IMR-90 (cell line): Measurements from ENCODE around the gene CIAO2B. TPM values are rescaled to one million over a fixed set of nuclear protein-coding genes. Genes with fewer than 3 reads are reported as not detected.

Experiments used
- ATAC-seq: fragments of 200-7000 bp; cut with Tn5 transposase; 2 replicates; pipeline ENCODE4 v1.9.1; 2020; ENCODE audit warnings: low read depth, mild to moderate bottlenecking, moderate library complexity
- BruUV-seq: library from RNA; stranded (reverse); fragments of 400-500 nt; replicated peaks from 2 replicates; lab custom pipeline; 2021; lab: Mats Ljungman, UMichigan
- CTCF ChIA-PET: fragments of 300-600 bp; formaldehyde crosslinking; extraction: SDS; loops from one replicate; lab custom pipeline; 2021; ENCODE audit warnings: antibody characterized with exemption; lab: Yijun Ruan, JAX
- POLR2A ChIA-PET: fragments of 300-600 bp; sonication (Branson Sonifier 250); formaldehyde crosslinking; loops from one replicate; lab custom pipeline; 2022; ENCODE audit warnings: antibody characterized with exemption; ENCODE audit not compliant: unreplicated experiment; lab: Charles Lee
- DNase-seq: peaks from one replicate; pipeline ENCODE4 v3.0.0; 2013
- H2AFZ ChIP-seq: replicated peaks from 2 replicates; pipeline ENCODE3; 2013; ENCODE audit warnings: low read length, mild to moderate bottlenecking; ENCODE audit not compliant: poor library complexity
- H2AK5ac ChIP-seq: 2 replicates; pipeline ENCODE4 v1.6.1; 2013; ENCODE audit warnings: low read depth, low read length, inconsistent platforms
- H2AK9ac ChIP-seq: replicated peaks from 2 replicates; pipeline ENCODE3; 2013; ENCODE audit warnings: mild to moderate bottlenecking, low read depth, low read length, moderate library complexity; ENCODE audit not compliant: poor library complexity
- H2BK120ac ChIP-seq: 2 replicates; pipeline ENCODE4 v1.6.1; 2013; ENCODE audit warnings: low read depth, low read length, inconsistent platforms
- H2BK15ac ChIP-seq: 3 replicates; pipeline ENCODE4 v1.6.1; 2013; ENCODE audit warnings: low read depth, low read length, inconsistent platforms
- H2BK20ac ChIP-seq: 2 replicates; pipeline ENCODE4 v1.6.1; 2013; ENCODE audit warnings: low read depth, mild to moderate bottlenecking, inconsistent platforms, low read length, moderate library complexity
- H2BK5ac ChIP-seq: 2 replicates; pipeline ENCODE4 v1.6.1; 2013; ENCODE audit warnings: mild to moderate bottlenecking, low read depth, low read length, inconsistent platforms; ENCODE audit not compliant: poor library complexity, severe bottlenecking
- H3K14ac ChIP-seq: replicated peaks from 2 replicates; pipeline ENCODE4 v1.6.1; 2013; ENCODE audit warnings: low read depth, low read length, inconsistent platforms
- H3K18ac ChIP-seq: 2 replicates; pipeline ENCODE4 v1.6.1; 2013; ENCODE audit warnings: low read depth, low read length, control low read depth
- H3K23ac ChIP-seq: 2 replicates; pipeline ENCODE4 v1.6.1; 2013; ENCODE audit warnings: low read depth, low read length, inconsistent platforms
- H3K27ac ChIP-seq: 2 replicates; pipeline ENCODE4 v1.5.1; 2013; ENCODE audit warnings: mild to moderate bottlenecking, control low read depth, low read length; ENCODE audit not compliant: insufficient read depth
- H3K27me3 ChIP-seq: 2 replicates; pipeline ENCODE4 v1.6.1; 2013; ENCODE audit warnings: low read length; ENCODE audit not compliant: control insufficient read depth, insufficient read depth
- H3K36me3 ChIP-seq: 2 replicates; pipeline ENCODE4 v1.6.1; 2013; ENCODE audit warnings: low read length, mixed read lengths; ENCODE audit not compliant: control insufficient read depth, insufficient read depth
- H3K4ac ChIP-seq: 2 replicates; pipeline ENCODE4 v1.6.1; 2013; ENCODE audit warnings: low read depth, low read length, inconsistent platforms
- H3K4me1 ChIP-seq: 2 replicates; pipeline ENCODE4 v1.6.1; 2013; ENCODE audit warnings: low read length, mixed read lengths; ENCODE audit not compliant: control insufficient read depth, insufficient read depth
- H3K4me2 ChIP-seq: 2 replicates; pipeline ENCODE4 v1.6.1; 2013; ENCODE audit warnings: low read depth, mild to moderate bottlenecking, control low read depth, low read length, moderate library complexity
- H3K4me3 ChIP-seq: 2 replicates; pipeline ENCODE4 v1.5.1; 2013; ENCODE audit warnings: low read depth, mild to moderate bottlenecking, control low read depth, low read length, moderate library complexity; ENCODE audit not compliant: insufficient read depth
- H3K56ac ChIP-seq: 2 replicates; pipeline ENCODE4 v1.6.1; 2013; ENCODE audit warnings: low read length, inconsistent platforms; ENCODE audit not compliant: insufficient read depth; ENCODE audit errors: extremely low read depth
- H3K79me1 ChIP-seq, 2 experiments: 2 replicates each; pipeline ENCODE4 v1.6.1; 2013; ENCODE audit warnings: low read length in 2 of 2, inconsistent platforms in 1 of 2, low read depth in 1 of 2
- H3K9ac ChIP-seq: 2 replicates; pipeline ENCODE4 v1.6.1; 2013; ENCODE audit warnings: low read depth, low read length, control low read depth
- H3K9me1 ChIP-seq: 2 replicates; pipeline ENCODE4 v1.6.1; 2013; ENCODE audit warnings: low read length, inconsistent platforms; ENCODE audit not compliant: insufficient read depth
- H3K9me3 ChIP-seq: 2 replicates; pipeline ENCODE4 v1.6.1; 2013; ENCODE audit warnings: low read length; ENCODE audit not compliant: control insufficient read depth, insufficient read depth
- H4K20me1 ChIP-seq: 2 replicates; pipeline ENCODE4 v1.6.1; 2013; ENCODE audit warnings: low read length, inconsistent platforms; ENCODE audit not compliant: insufficient read depth
- H4K5ac ChIP-seq: 2 replicates; pipeline ENCODE4 v1.6.1; 2013; ENCODE audit warnings: mild to moderate bottlenecking, low read depth, low read length, control low read depth
- H4K8ac ChIP-seq, 2 experiments: 2 replicates each; pipeline ENCODE4 v1.6.1; 2013; ENCODE audit warnings: low read depth in 2 of 2, low read length in 2 of 2, control low read depth in 1 of 2, inconsistent platforms in 1 of 2
- H4K91ac ChIP-seq: 2 replicates; pipeline ENCODE4 v1.6.1; 2013; ENCODE audit warnings: low read depth, low read length, inconsistent platforms; ENCODE audit not compliant: insufficient read depth
- BHLHE40 ChIP-seq: fragments of 150-350 bp; IDR thresholded peaks from 2 replicates; pipeline ENCODE4 v1.6.1; 2016; ENCODE audit warnings: mild to moderate bottlenecking, low read depth, low read length
- CEBPB ChIP-seq: IDR thresholded peaks from 2 replicates; pipeline ENCODE4 v1.6.1; 2012; ENCODE audit warnings: low read depth, low read length, improper control_type of control experiment
- CHD1 ChIP-seq: IDR thresholded peaks from 2 replicates; pipeline ENCODE4 v1.6.1; 2012; ENCODE audit warnings: low read depth, low read length, improper control_type of control experiment
- FOS ChIP-seq: fragments of 150-350 bp; IDR thresholded peaks from 2 replicates; pipeline ENCODE4 v1.6.1; 2016; ENCODE audit warnings: low read depth, low read length
- MAFK ChIP-seq: IDR thresholded peaks from 2 replicates; pipeline ENCODE4 v1.6.1; 2012; ENCODE audit warnings: low read depth, low read length, improper control_type of control experiment
- MAZ ChIP-seq: IDR thresholded peaks from 2 replicates; pipeline ENCODE4 v1.6.1; 2012; ENCODE audit warnings: low read depth, mild to moderate bottlenecking, low read length, improper control_type of control experiment, moderate library complexity, borderline replicate concordance
- MXI1 ChIP-seq: IDR thresholded peaks from 2 replicates; pipeline ENCODE4 v1.6.1; 2012; ENCODE audit warnings: low read depth, mild to moderate bottlenecking, low read length, moderate library complexity, borderline replicate concordance
- NFE2L2 ChIP-seq: fragments of 150-350 bp; IDR thresholded peaks from 2 replicates; pipeline ENCODE4 v1.6.1; 2016; ENCODE audit warnings: low read depth, mild to moderate bottlenecking, low read length
- POLR2A ChIP-seq: IDR thresholded peaks from 2 replicates; pipeline ENCODE4 v1.6.1; 2012; ENCODE audit warnings: mild to moderate bottlenecking, low read depth, low read length
- RAD21 ChIP-seq: IDR thresholded peaks from 2 replicates; pipeline ENCODE4 v1.6.1; 2012; ENCODE audit warnings: low read length, improper control_type of control experiment
- RCOR1 ChIP-seq: IDR thresholded peaks from 2 replicates; pipeline ENCODE4 v1.6.1; 2012; ENCODE audit warnings: mild to moderate bottlenecking, low read length, improper control_type of control experiment; ENCODE audit not compliant: insufficient replicate concordance
- RFX5 ChIP-seq: IDR thresholded peaks from 2 replicates; pipeline ENCODE4 v1.8.0; 2012; ENCODE audit warnings: low read depth, mild to moderate bottlenecking, low read length, moderate library complexity
- SMC3 ChIP-seq: fragments of 150-350 bp; IDR thresholded peaks from 2 replicates; pipeline ENCODE4 v1.6.1; 2016; ENCODE audit warnings: low read depth, mild to moderate bottlenecking, antibody characterized with exemption, low read length, moderate library complexity
- WGBS, 2 experiments: methylation state at CpG; one replicate each; pipeline versions ENCODE4 v1.1.5 to v1.1.7; 2013; ENCODE audit warnings: missing lambda C conversion rate in 2 of 2; ENCODE audit not compliant: insufficient read length in 1 of 2; ENCODE audit errors: extremely low coverage in 2 of 2; 5-methylcytosine and 5-hydroxymethylcytosine counted together
- dilution Hi-C: fragments of 300-500 bp; cut with HindIII; formaldehyde crosslinking; loops from one replicate; pipeline ENCODE4 v1.14.3; 2018; ENCODE audit warnings: low sequenced_read_pairs; ENCODE audit not compliant: unreplicated experiment
- in situ Hi-C: fragments of 300-500 bp; cut with MboI; formaldehyde crosslinking; loops from 3 replicates; pipeline ENCODE4 v1.14.3; 2019; ENCODE audit warnings: low sequenced_read_pairs, inconsistent platforms, mixed read lengths
- intact Hi-C: fragments of 100-400 bp; cut with micrococcal nuclease; formaldehyde crosslinking; loops from 2 replicates; pipeline ENCODE4 v1.10.0; 2022
- polyA plus RNA-seq, 3 experiments: library from polyadenylated mRNA; depleted of rRNA; stranded (reverse); fragments of >200 nt; gene quantifications; 2 replicates each; pipeline ENCODE4 v1.2.3, GENCODE V29; 2012; ENCODE audit warnings: low replicate concordance in 1 of 3
- total RNA-seq: library from RNA; depleted of rRNA; stranded (reverse); fragments of >200 nt; gene quantifications from 2 replicates; pipeline ENCODE4 v1.2.3, GENCODE V29; 2012
- TF ChIP-seq, protein P1 (sequence below): fragments of 150-350 bp; IDR thresholded peaks from 2 replicates; pipeline ENCODE4 v1.6.1; 2017; ENCODE audit warnings: mild to moderate bottlenecking, antibody characterized with exemption, low read length, low read depth
- TF ChIP-seq, protein P2 (sequence below): conservative IDR thresholded peaks from 2 replicates; pipeline ENCODE4 v1.5.1; 2012; ENCODE audit warnings: mild to moderate bottlenecking, low read depth, low read length, improper control_type of control experiment
- TF ChIP-seq, protein P3 (sequence below): fragments of 150-350 bp; IDR thresholded peaks from 2 replicates; pipeline ENCODE4 v1.6.1; 2016; ENCODE audit warnings: low read depth, mild to moderate bottlenecking, low read length, moderate library complexity, borderline replicate concordance

Gene CIAO2B
- total and polyA plus RNA-seq, 2 of the 4 experiments (the other 2 are of a cell fraction), result 148 to 234 TPM

DNA sequence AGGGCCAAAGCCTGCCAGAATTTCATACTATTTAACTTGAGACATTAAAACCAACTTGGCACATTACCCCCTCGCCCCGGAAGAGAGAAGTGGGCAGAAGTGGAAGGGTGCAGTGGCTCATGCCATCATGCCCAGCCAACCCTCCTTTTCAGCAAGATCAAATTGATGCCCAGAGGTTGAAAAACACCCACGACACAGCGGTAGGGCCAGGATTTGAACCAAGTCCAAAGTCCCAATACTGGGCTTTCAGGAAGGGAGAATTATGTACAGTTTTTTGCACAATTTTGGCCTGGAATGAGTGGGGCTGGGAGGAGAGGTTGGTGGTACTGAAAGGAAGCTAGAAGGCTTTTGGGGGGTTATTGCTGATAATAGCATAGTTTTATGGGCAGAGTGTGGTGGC lies 42.8 kb downstream of the CIAO2B start:
- H3K23ac ChIP-seq, result no peak overlapping the region
- H3K27ac ChIP-seq, result no peak overlapping the region
- H3K9me1 ChIP-seq, result 0 out of 2 replicates have a peak, but pooled peaks cover 5% of the 10 kb centered on the region
- no peak overlapping the region for H2AK9ac ChIP-seq
- no peak overlapping the region for H4K8ac ChIP-seq
- no peak overlapping the region for H3K4ac ChIP-seq
- in situ Hi-C loops, result no loop called here
- CTCF ChIA-PET, result no interaction called here
- no peak overlapping the region for H3K4me2 ChIP-seq
- H3K79me1 ChIP-seq, result peaks cover 0 to 6% of the 10 kb centered on the region in 2 experiments; a peak in 2 of 4 replicates
- H3K18ac ChIP-seq, result no peak overlapping the region
- H3K36me3 ChIP-seq, result peaks cover 6% of the 10 kb centered on the region; the same call in 1 of the 2 replicates
- H3K56ac ChIP-seq, result no peak overlapping the region
- POLR2A ChIA-PET, result no interaction called here
- no peak overlapping the region for H3K4me3 ChIP-seq
- H4K91ac ChIP-seq, result no peak overlapping the region
- H2AK5ac ChIP-seq, result no peak overlapping the region
- no peak overlapping the region for H4K5ac ChIP-seq
- no peak overlapping the region for H2BK15ac ChIP-seq
- intact Hi-C loops, result loop anchor here (10.0 kb wide), 1 partner anchor 263 kb away; the partner anchor contains the start of genes B3GNT9, FBXL8 and TRADD
- H3K9ac ChIP-seq, result no peak overlapping the region
- BruUV-seq, result no TSS peak
- H3K4me1 ChIP-seq, result peaks cover 7% of the 10 kb centered on the region; the same call in 1 of the 2 replicates
- no peak overlapping the region for H2BK120ac ChIP-seq
- peaks cover 5% of the 10 kb centered on the region; the same call in 1 of the 2 replicates for H4K20me1 ChIP-seq
- dilution Hi-C loops, result no loop called here
- no peak overlapping the region for H2BK5ac ChIP-seq
- no peak overlapping the region for H2AFZ ChIP-seq
- WGBS, 2 experiments, result no CpG with 5 or more reads among the region's 4 CpGs
- ATAC-seq, result no peak
- TF ChIP-seq NFE2L2, result no peak
- TF ChIP-seq MAFK, result no peak
- no peak for TF ChIP-seq CEBPB
- no peak for TF ChIP-seq FOS
- TF ChIP-seq CHD1, result no peak
- TF ChIP-seq, protein P1, sequence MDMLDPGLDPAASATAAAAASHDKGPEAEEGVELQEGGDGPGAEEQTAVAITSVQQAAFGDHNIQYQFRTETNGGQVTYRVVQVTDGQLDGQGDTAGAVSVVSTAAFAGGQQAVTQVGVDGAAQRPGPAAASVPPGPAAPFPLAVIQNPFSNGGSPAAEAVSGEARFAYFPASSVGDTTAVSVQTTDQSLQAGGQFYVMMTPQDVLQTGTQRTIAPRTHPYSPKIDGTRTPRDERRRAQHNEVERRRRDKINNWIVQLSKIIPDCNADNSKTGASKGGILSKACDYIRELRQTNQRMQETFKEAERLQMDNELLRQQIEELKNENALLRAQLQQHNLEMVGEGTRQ, result no peak
- no peak for TF ChIP-seq MXI1
- TF ChIP-seq, protein P2, sequence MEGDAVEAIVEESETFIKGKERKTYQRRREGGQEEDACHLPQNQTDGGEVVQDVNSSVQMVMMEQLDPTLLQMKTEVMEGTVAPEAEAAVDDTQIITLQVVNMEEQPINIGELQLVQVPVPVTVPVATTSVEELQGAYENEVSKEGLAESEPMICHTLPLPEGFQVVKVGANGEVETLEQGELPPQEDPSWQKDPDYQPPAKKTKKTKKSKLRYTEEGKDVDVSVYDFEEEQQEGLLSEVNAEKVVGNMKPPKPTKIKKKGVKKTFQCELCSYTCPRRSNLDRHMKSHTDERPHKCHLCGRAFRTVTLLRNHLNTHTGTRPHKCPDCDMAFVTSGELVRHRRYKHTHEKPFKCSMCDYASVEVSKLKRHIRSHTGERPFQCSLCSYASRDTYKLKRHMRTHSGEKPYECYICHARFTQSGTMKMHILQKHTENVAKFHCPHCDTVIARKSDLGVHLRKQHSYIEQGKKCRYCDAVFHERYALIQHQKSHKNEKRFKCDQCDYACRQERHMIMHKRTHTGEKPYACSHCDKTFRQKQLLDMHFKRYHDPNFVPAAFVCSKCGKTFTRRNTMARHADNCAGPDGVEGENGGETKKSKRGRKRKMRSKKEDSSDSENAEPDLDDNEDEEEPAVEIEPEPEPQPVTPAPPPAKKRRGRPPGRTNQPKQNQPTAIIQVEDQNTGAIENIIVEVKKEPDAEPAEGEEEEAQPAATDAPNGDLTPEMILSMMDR, result no peak
- TF ChIP-seq RFX5, result no peak
- TF ChIP-seq RAD21, result no peak
- TF ChIP-seq SMC3, result no peak
- no peak for TF ChIP-seq RCOR1
- no peak for TF ChIP-seq MAZ
- no peak for TF ChIP-seq POLR2A
- TF ChIP-seq, protein P3, sequence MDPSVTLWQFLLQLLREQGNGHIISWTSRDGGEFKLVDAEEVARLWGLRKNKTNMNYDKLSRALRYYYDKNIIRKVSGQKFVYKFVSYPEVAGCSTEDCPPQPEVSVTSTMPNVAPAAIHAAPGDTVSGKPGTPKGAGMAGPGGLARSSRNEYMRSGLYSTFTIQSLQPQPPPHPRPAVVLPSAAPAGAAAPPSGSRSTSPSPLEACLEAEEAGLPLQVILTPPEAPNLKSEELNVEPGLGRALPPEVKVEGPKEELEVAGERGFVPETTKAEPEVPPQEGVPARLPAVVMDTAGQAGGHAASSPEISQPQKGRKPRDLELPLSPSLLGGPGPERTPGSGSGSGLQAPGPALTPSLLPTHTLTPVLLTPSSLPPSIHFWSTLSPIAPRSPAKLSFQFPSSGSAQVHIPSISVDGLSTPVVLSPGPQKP, result no peak
- TF ChIP-seq BHLHE40, result no peak
- no peaks in the 10 kb centered on the region for H3K27me3 ChIP-seq
- no peak overlapping the region for H3K14ac ChIP-seq
- no peak overlapping the region for H2BK20ac ChIP-seq
- DNase-seq, result no peak
- no peaks in the 10 kb centered on the region for H3K9me3 ChIP-seq
